MCF 10A (cell line): ENCODE measurements around the gene CDK13. TPM values are rescaled to one million over a fixed set of nuclear protein-coding genes. Genes with fewer than 3 reads are reported as not detected.
A peak's percentile ranks its signal among the peaks of the same experiment; 100 is the strongest.

Experiments
- BruUV-seq: library from RNA; stranded (reverse); fragments of 400-500 nt; replicated peaks from 2 replicates; lab custom pipeline; 2021; lab: Mats Ljungman, UMichigan
- CTCF ChIA-PET: fragments of 300-600 bp; sonication (Branson Sonifier 250); formaldehyde crosslinking; extraction: SDS; loops from one replicate; lab custom pipeline; 2021; ENCODE audit warnings: antibody characterized with exemption, inconsistent platforms; lab: Yijun Ruan, JAX
- POLR2A ChIA-PET: fragments of 300-600, 350-650 bp; sonication (Branson Sonifier 250); formaldehyde crosslinking; extraction: SDS; loops from one replicate; lab custom pipeline; 2020; ENCODE audit warnings: antibody characterized with exemption, inconsistent platforms; lab: Yijun Ruan, JAX
- DNase-seq: peaks from one replicate; pipeline ENCODE4 v3.0.0-alpha.2; 2018; ENCODE audit not compliant: unreplicated experiment
- H3K27ac Mint-ChIP-seq: one replicate; pipeline ENCODE4 v1.8.0; 2022; ENCODE audit warnings: mild to moderate bottlenecking, low read depth, mixed read lengths; ENCODE audit not compliant: unreplicated experiment
- H3K27me3 Mint-ChIP-seq: one replicate; pipeline ENCODE4 v1.8.0; 2022; ENCODE audit warnings: mixed read lengths; ENCODE audit not compliant: insufficient read depth, unreplicated experiment
- H3K36me3 Mint-ChIP-seq: one replicate; pipeline ENCODE4 v1.8.0; 2022; ENCODE audit warnings: mild to moderate bottlenecking, moderate library complexity, mixed read lengths; ENCODE audit not compliant: insufficient read depth, unreplicated experiment
- H3K4me1 Mint-ChIP-seq: one replicate; pipeline ENCODE4 v1.8.0; 2022; ENCODE audit warnings: mixed read lengths; ENCODE audit not compliant: insufficient read depth, unreplicated experiment
- H3K4me3 Mint-ChIP-seq: one replicate; pipeline ENCODE4 v1.8.0; 2022; ENCODE audit warnings: mild to moderate bottlenecking, moderate library complexity, mixed read lengths; ENCODE audit not compliant: unreplicated experiment
- H3K9me3 Mint-ChIP-seq: one replicate; pipeline ENCODE4 v1.8.0; 2022; ENCODE audit warnings: mixed read lengths; ENCODE audit not compliant: unreplicated experiment
- intact Hi-C: fragments of 100-400 bp; cut with micrococcal nuclease; formaldehyde crosslinking; loops from 2 replicates; pipeline ENCODE4 v1.14.1; 2022
- total RNA-seq: library from RNA; stranded (reverse); gene quantifications from 2 replicates; pipeline ENCODE4 v1.2.3, GENCODE V29; 2022
- TF ChIP-seq, protein P1 (sequence below): fragments of 200-600 bp; IDR thresholded peaks from one replicate; pipeline ENCODE4 v1.8.0; 2022; ENCODE audit warnings: antibody characterized with exemption, mild to moderate bottlenecking; ENCODE audit not compliant: unreplicated experiment

CDK13 gene
- total RNA-seq, 1 experiment from 2014 or later = 50.2 TPM

DNA sequence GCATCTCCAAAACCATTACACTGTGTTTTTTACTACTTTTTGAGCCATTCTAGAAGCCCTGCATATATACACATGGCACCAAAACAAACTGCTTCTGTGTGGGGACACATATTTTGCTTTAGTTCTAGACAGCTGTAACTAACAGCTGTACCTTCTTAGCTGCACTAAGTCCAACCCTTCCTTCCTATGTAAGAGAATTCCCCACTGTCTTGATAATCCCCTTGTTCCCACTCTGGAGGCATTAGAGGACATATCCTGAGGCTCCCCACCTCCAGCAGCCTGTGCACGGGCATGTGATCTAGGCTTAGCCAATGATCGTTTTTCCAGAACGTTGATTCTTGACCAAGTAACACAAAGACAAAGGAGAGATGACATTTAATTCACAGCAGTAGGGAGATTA, 13.3 kb upstream of the CDK13 start:
- BruUV-seq = no TSS peak
- ChIA-PET CTCF (interaction anchor here (1.2 to 2.0 kb wide), 4 partner anchors 13 to 357 kb away, joined by 3 to 11 read pairs (median 5); partner anchors contain the start of gene CDK13), POLR2A (interaction anchor here (4.0 kb wide), 1 partner anchor 12 kb away, joined by 40 read pairs; the partner anchor contains the start of gene CDK13)
- Mint-ChIP-seq H3K36me3 (peaks cover 11% of the 10 kb centered on the region), H3K4me3 (no peak overlapping the region), H3K9me3 (no peaks in the 10 kb centered on the region), H3K27ac (no peak overlapping the region), H3K4me1 (peaks cover 8% of the 10 kb centered on the region), H3K27me3 (no peaks in the 10 kb centered on the region)
- no peak for DNase-seq
- intact Hi-C loops = no loop called here
- TF ChIP-seq, protein P1, sequence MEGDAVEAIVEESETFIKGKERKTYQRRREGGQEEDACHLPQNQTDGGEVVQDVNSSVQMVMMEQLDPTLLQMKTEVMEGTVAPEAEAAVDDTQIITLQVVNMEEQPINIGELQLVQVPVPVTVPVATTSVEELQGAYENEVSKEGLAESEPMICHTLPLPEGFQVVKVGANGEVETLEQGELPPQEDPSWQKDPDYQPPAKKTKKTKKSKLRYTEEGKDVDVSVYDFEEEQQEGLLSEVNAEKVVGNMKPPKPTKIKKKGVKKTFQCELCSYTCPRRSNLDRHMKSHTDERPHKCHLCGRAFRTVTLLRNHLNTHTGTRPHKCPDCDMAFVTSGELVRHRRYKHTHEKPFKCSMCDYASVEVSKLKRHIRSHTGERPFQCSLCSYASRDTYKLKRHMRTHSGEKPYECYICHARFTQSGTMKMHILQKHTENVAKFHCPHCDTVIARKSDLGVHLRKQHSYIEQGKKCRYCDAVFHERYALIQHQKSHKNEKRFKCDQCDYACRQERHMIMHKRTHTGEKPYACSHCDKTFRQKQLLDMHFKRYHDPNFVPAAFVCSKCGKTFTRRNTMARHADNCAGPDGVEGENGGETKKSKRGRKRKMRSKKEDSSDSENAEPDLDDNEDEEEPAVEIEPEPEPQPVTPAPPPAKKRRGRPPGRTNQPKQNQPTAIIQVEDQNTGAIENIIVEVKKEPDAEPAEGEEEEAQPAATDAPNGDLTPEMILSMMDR = no peak

DNA sequence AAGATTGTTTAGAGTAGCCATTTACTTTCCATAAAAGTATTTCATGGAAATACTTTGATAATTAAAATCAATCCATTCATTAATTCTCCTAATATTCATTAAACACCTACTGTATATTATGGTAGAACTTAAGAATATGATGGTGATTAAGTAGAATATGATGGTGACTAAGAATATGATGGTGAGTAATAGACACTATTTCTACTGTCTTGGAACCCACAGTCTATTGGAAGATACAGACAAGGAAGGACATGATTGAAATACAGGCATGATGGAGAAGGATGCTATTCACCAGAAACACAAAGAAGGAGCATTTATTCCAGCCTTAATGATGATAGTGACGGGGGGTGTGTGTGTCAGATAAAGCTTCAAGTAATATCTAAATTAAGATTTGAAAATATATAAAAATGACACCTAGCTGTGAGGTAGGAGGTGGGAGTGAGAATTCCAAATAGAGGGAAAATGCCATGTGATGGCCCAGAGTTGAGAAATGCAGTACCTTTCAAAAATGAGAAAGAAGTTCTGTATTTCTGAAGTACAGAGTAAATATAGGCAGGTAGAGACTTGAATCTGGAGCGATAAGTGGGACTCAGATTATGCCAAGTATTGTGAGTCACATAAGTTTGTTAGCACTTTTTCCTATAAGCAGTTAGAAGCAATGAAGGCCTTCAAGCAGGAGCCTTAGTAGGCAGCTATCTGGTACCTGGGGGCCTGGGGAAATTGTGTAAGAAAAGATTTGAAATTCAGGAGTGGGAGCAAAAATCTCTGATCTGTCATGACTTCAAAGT, 12.5 kb upstream of the CDK13 start:
- CTCF ChIA-PET = interaction anchor here (0.6 to 2.0 kb wide), 9 partner anchors 12 to 1769 kb away, joined by 3 to 11 read pairs (median 5); partner anchors contain the start of gene CDK13
- Mint-ChIP-seq H3K4me1 (peaks cover 8% of the 10 kb centered on the region), H3K36me3 (peaks cover 11% of the 10 kb centered on the region), H3K9me3 (no peaks in the 10 kb centered on the region), H3K4me3 (no peak overlapping the region), H3K27me3 (no peaks in the 10 kb centered on the region), H3K27ac (no peak overlapping the region)
- POLR2A ChIA-PET = interaction anchor here (0.7 to 4.0 kb wide), 4 partner anchors 12 to 1079 kb away, joined by 3 to 40 read pairs (median 4); partner anchors contain the start of gene CDK13
- no TSS peak for BruUV-seq
- DNase-seq = peak; percentile 63
- TF ChIP-seq, protein P1 = no peak
- intact Hi-C loops = no loop called here

DNA sequence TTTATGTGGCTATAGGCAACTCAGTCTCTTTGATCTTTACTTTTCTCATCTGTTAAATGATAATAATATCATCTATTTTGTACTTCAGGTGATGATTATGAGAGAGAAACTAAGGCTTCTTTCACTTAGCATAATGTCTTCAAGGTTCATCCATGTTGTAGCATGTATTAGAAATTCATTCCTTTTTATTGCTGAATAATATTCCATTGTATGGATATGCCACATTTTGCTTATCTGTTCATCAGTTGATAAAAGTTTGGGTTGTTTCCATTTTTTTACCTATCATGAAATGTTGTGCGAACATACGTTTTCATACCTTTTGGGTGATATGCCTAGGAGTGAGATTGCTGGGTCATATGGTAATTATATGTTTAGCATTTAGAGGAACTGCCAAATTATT, 7.2 kb upstream of the CDK13 start:
- ChIA-PET POLR2A (interaction anchor here (0.5 kb wide), 1 partner anchor 23 kb away, joined by 4 read pairs; no protein-coding TSS in a partner anchor), CTCF (interaction anchor here (0.6 kb wide), 1 partner anchor 50 kb away, joined by 3 read pairs; no protein-coding TSS in a partner anchor)
- intact Hi-C loops = no loop called here
- Mint-ChIP-seq H3K36me3 (no peaks in the 10 kb centered on the region), H3K4me1 (peaks cover under 1% of the 10 kb centered on the region), H3K4me3 (no peak overlapping the region), H3K27ac (no peak overlapping the region), H3K27me3 (no peaks in the 10 kb centered on the region), H3K9me3 (no peaks in the 10 kb centered on the region)
- no peak for DNase-seq
- BruUV-seq = no TSS peak
- TF ChIP-seq, protein P1 = no peak

DNA sequence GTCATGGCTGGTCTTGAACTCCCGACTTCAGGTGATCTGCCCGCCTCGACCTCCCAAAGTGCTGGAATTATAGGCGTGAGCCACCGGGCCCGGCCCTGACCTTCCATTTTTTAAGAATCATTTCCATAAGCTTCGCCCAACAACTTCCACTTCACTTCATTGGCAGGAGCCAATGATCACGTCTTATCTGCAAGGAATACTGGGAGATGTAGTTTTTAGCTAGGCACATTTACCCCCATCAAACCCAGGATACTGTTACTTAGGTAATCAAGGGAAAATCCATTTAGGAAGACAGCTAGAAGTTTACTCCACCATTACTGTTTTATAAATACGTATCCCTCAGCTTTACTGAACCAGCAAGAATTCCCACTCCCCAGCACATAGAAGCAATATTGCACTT, 3.4 kb upstream of the CDK13 start:
- CTCF ChIA-PET = interaction anchor here (0.8 to 3.5 kb wide), 3 partner anchors 51 to 188 kb away, joined by 3 to 15 read pairs (median 10); partner anchors contain the start of genes MPLKIP and SUGCT
- no peak overlapping the region for H3K27ac Mint-ChIP-seq
- intact Hi-C loops = loop anchor here (5.0 kb wide), 1 partner anchor 364 kb away; no protein-coding TSS in a partner anchor
- no peak for DNase-seq
- no peak overlapping the region for H3K4me3 Mint-ChIP-seq
- TF ChIP-seq, protein P1 = no peak
- BruUV-seq = no TSS peak
- H3K9me3 Mint-ChIP-seq = no peaks in the 10 kb centered on the region
- H3K27me3 Mint-ChIP-seq = no peaks in the 10 kb centered on the region
- POLR2A ChIA-PET = interaction anchor here (5.0 kb wide), 1 partner anchor 8 kb away, joined by 40 read pairs; no protein-coding TSS in a partner anchor
- H3K4me1 Mint-ChIP-seq = no peaks in the 10 kb centered on the region
- peaks cover 14% of the 10 kb centered on the region for H3K36me3 Mint-ChIP-seq
